ENCODE data around the gene CFAP74. TPM values are rescaled to one million over a fixed set of nuclear protein-coding genes. Genes with fewer than 3 reads are reported as not detected.

Gene CFAP74
- total and polyA plus RNA-seq, 9 of the 15 experiments (the other 6 are each of a cell fraction or from before 2014, with no cell fraction given), result 0.03 to 0.15 (median 0.05) TPM; not detected in 6

- TF ChIP-seq ETS1 (conservative IDR thresholded peaks at IDR 0.05; ENCODE audit: control insufficient read depth, low read depth, low read length), result no peak
- TF ChIP-seq ZNF77 (CRISPR knock-in tag; IDR thresholded peaks at IDR 0.05), result no peak
- TF ChIP-seq ZNF507 (tag; conservative IDR thresholded peaks at IDR 0.05), result peak; percentile 18; the same call in 1 of the 2 replicates
- TF ChIP-seq, protein P1, sequence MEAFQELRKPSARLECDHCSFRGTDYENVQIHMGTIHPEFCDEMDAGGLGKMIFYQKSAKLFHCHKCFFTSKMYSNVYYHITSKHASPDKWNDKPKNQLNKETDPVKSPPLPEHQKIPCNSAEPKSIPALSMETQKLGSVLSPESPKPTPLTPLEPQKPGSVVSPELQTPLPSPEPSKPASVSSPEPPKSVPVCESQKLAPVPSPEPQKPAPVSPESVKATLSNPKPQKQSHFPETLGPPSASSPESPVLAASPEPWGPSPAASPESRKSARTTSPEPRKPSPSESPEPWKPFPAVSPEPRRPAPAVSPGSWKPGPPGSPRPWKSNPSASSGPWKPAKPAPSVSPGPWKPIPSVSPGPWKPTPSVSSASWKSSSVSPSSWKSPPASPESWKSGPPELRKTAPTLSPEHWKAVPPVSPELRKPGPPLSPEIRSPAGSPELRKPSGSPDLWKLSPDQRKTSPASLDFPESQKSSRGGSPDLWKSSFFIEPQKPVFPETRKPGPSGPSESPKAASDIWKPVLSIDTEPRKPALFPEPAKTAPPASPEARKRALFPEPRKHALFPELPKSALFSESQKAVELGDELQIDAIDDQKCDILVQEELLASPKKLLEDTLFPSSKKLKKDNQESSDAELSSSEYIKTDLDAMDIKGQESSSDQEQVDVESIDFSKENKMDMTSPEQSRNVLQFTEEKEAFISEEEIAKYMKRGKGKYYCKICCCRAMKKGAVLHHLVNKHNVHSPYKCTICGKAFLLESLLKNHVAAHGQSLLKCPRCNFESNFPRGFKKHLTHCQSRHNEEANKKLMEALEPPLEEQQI (IDR thresholded peaks at IDR 0.05), result no peak
- TF ChIP-seq RBM34 (IDR thresholded peaks at IDR 0.05; ENCODE audit: borderline replicate concordance, insufficient read depth, low read length), result no peak
- no peak for TF ChIP-seq SMAD2 (IDR thresholded peaks at IDR 0.05; ENCODE audit: low read depth, low read length)
- TF ChIP-seq PTBP1 (IDR thresholded peaks at IDR 0.05; ENCODE audit: low read depth, low read length), result no peak
- no peak for TF ChIP-seq SMC3 (conservative IDR thresholded peaks at IDR 0.05; ENCODE audit: insufficient read depth, low read depth, low read length)
- TF ChIP-seq FIP1L1 (IDR thresholded peaks at IDR 0.05; ENCODE audit: low read depth, low read length, poor library complexity, severe bottlenecking), result peak; percentile 9
- TF ChIP-seq, protein P2, sequence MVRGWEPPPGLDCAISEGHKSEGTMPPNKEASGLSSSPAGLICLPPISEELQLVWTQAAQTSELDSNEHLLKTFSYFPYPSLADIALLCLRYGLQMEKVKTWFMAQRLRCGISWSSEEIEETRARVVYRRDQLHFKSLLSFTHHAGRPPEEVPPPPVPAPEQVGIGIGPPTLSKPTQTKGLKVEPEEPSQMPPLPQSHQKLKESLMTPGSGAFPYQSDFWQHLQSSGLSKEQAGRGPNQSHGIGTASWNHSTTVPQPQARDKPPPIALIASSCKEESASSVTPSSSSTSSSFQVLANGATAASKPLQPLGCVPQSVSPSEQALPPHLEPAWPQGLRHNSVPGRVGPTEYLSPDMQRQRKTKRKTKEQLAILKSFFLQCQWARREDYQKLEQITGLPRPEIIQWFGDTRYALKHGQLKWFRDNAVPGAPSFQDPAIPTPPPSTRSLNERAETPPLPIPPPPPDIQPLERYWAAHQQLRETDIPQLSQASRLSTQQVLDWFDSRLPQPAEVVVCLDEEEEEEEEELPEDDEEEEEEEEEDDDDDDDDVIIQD (CRISPR knock-in tag; IDR thresholded peaks at IDR 0.05), result no peak
- peak; percentile 68 to 77; a peak in 2 of 4 replicates for TF ChIP-seq TRIM24 (IDR thresholded peaks at IDR 0.05)
- TF ChIP-seq ZNF408 (CRISPR knock-in tag; IDR thresholded peaks at IDR 0.05; ENCODE audit: low read depth), result no peak
- TF ChIP-seq RBFOX2 (IDR thresholded peaks at IDR 0.05; ENCODE audit: low read depth, low read length), result peak; percentile 77
- TF ChIP-seq, protein P3, sequence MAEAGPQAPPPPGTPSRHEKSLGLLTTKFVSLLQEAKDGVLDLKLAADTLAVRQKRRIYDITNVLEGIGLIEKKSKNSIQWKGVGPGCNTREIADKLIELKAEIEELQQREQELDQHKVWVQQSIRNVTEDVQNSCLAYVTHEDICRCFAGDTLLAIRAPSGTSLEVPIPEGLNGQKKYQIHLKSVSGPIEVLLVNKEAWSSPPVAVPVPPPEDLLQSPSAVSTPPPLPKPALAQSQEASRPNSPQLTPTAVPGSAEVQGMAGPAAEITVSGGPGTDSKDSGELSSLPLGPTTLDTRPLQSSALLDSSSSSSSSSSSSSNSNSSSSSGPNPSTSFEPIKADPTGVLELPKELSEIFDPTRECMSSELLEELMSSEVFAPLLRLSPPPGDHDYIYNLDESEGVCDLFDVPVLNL (CRISPR knock-in tag; IDR thresholded peaks at IDR 0.05; ENCODE audit: low read depth), result no peak
- no peak for TF ChIP-seq ZNF280B (CRISPR knock-in tag; IDR thresholded peaks at IDR 0.05)
- no peak for TF ChIP-seq HDAC2 (IDR thresholded peaks at IDR 0.05)
- TF ChIP-seq, protein P4, sequence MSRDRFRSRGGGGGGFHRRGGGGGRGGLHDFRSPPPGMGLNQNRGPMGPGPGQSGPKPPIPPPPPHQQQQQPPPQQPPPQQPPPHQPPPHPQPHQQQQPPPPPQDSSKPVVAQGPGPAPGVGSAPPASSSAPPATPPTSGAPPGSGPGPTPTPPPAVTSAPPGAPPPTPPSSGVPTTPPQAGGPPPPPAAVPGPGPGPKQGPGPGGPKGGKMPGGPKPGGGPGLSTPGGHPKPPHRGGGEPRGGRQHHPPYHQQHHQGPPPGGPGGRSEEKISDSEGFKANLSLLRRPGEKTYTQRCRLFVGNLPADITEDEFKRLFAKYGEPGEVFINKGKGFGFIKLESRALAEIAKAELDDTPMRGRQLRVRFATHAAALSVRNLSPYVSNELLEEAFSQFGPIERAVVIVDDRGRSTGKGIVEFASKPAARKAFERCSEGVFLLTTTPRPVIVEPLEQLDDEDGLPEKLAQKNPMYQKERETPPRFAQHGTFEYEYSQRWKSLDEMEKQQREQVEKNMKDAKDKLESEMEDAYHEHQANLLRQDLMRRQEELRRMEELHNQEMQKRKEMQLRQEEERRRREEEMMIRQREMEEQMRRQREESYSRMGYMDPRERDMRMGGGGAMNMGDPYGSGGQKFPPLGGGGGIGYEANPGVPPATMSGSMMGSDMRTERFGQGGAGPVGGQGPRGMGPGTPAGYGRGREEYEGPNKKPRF (IDR thresholded peaks at IDR 0.05; ENCODE audit: low read depth, low read length), result no peak
- TF ChIP-seq ARID1B (IDR thresholded peaks at IDR 0.05), result peak; percentile 26; the same call in 1 of the 2 replicates
These were observed 96.4 kb downstream of the CFAP74 start (continued) for GRCh38 chr1:1907098-1907736.
